Measurements from ENCODE around the gene TMEM132D. TPM values are rescaled to one million over a fixed set of nuclear protein-coding genes. Genes with fewer than 3 reads are reported as not detected.

The TMEM132D gene
- total RNA-seq, 2 donors from 2014 or later, result not detected

DNA sequence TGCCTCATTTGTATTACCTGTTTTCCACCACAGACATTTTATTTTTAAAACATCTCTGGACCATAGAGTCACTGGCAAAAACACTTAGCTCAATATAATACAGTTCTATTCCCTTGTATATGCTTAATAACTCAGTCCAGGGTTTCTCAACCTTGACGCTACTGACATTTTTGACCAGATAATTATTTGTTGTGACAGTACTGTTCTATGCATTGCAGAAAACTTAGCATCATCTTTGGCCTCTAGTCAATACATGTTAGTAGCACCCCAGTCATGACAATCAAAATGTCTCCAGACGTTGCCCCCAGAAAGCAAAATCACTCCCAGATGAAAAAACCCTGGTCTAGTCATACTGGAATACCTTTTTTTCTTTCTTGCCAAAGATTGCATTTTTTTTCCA, 174.7 kb downstream of the TMEM132D start:
- Histone ChIP-seq H3K9me3 (peaks cover 0 to 4% of the 10 kb centered on the region in 2 donors), H3K4me1 (no peaks in the 10 kb centered on the region), H3K27me3 (no peaks in the 10 kb centered on the region), H3K4me3 (no peak overlapping the region), H3K36me3 (no peaks in the 10 kb centered on the region), H3K27ac (no peak overlapping the region)
- TF ChIP-seq, protein P1, sequence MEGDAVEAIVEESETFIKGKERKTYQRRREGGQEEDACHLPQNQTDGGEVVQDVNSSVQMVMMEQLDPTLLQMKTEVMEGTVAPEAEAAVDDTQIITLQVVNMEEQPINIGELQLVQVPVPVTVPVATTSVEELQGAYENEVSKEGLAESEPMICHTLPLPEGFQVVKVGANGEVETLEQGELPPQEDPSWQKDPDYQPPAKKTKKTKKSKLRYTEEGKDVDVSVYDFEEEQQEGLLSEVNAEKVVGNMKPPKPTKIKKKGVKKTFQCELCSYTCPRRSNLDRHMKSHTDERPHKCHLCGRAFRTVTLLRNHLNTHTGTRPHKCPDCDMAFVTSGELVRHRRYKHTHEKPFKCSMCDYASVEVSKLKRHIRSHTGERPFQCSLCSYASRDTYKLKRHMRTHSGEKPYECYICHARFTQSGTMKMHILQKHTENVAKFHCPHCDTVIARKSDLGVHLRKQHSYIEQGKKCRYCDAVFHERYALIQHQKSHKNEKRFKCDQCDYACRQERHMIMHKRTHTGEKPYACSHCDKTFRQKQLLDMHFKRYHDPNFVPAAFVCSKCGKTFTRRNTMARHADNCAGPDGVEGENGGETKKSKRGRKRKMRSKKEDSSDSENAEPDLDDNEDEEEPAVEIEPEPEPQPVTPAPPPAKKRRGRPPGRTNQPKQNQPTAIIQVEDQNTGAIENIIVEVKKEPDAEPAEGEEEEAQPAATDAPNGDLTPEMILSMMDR (IDR thresholded peaks at IDR 0.05), result no peak
- DNase-seq (ENCODE audit: low spot score), result no peak

DNA sequence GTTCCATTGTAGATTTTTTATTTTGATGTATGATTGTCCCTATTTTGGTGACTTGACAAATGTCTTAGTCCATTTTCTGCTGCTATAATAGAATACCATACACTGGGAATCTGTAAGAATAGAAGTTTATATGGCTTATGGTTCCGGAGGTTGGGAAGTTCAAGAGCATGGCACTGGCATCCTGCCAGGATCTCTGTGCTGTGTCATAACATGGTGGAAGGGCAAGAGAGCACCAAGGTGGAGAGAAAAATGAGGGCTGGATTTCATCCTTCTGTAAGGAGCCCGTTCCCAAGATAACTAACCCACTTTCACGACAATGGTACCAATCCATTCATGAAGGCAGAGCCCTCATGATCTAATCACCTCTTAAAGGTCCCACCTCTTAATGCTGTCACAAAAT, 176.7 kb downstream of the TMEM132D start:
- Histone ChIP-seq H3K27me3 (no peaks in the 10 kb centered on the region), H3K27ac (no peak overlapping the region), H3K4me3 (no peak overlapping the region), H3K4me1 (no peaks in the 10 kb centered on the region), H3K9me3 (peaks cover 0 to 4% of the 10 kb centered on the region in 2 donors), H3K36me3 (no peaks in the 10 kb centered on the region)
- TF ChIP-seq, protein P1 (IDR thresholded peaks at IDR 0.05), result no peak
- no peak for DNase-seq (ENCODE audit: low spot score)

DNA sequence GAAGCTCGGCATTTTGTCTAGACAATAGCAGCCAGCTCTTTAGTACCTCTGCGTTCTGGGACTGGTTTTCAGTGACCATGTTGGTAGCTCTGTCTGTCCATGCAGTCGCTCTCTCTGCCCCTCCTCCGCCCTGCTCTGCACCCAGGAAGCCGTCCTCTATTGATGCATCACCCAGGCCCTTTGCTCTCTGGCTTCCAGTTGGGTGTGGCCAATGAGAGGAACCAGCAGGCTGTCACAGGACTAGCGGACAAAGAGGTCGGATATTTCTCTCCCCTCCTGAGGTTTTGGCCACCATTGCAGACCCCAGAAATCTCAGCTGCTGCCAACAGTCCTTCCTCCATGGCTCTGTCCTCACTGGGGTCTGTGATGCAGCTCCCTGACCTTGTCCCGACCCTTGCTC, 180.6 kb downstream of the TMEM132D start:
- Histone ChIP-seq H3K4me1 (no peaks in the 10 kb centered on the region), H3K36me3 (no peaks in the 10 kb centered on the region), H3K27ac (no peak overlapping the region), H3K27me3 (no peaks in the 10 kb centered on the region), H3K4me3 (no peak overlapping the region), H3K9me3 (peaks cover 0 to 4% of the 10 kb centered on the region in 2 donors)
- TF ChIP-seq, protein P1 (IDR thresholded peaks at IDR 0.05), result no peak
- DNase-seq (ENCODE audit: low spot score), result no peak

DNA sequence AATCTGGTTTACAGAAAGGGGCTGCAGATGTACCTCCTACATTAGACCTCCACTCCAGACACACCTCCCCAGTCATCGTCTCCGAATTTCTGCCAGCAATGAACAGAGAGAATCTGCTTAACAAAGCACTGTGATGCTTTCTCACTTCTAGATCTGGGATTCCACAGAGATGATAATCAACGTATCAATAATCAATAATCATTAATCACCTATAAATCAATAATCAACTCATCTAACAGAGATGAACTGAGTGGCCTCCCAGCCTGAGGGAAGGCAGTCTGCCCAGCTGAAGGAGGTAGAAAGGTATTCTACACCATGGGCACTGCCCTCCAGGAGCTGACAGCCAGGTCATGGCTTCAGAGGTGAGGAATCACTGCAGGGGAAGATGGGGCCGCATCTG, 183.2 kb downstream of the TMEM132D start:
- Histone ChIP-seq H3K4me1 (no peaks in the 10 kb centered on the region), H3K4me3 (no peak overlapping the region), H3K9me3 (peaks cover 0 to 4% of the 10 kb centered on the region in 2 donors), H3K36me3 (no peaks in the 10 kb centered on the region), H3K27ac (no peak overlapping the region), H3K27me3 (no peaks in the 10 kb centered on the region)
- TF ChIP-seq, protein P1 (IDR thresholded peaks at IDR 0.05), result no peak
- DNase-seq (ENCODE audit: low spot score), result no peak

DNA sequence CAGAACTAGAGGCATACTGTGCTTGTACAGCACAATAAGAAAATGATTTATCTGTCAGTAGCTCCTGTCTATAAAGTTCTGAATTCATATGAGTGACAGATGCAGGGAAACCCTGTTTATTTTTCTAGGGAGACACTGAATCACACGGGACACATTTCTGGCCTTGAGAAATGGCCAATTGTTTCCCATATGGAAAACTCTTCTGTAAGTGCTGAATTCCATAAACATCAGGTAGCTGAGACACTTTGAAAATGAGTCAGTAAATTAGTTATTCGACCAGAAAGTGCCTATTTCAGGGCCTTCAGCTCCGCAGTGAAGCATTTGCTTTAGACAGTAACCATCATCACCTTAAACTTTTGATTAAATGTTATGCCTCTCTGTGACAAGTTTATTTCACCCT, 184.4 kb downstream of the TMEM132D start:
- TF ChIP-seq, protein P1 (IDR thresholded peaks at IDR 0.05), result no peak
- Histone ChIP-seq H3K27me3 (no peaks in the 10 kb centered on the region), H3K4me3 (no peak overlapping the region), H3K27ac (no peak overlapping the region), H3K4me1 (no peaks in the 10 kb centered on the region), H3K9me3 (no peaks in the 10 kb centered on the region), H3K36me3 (no peaks in the 10 kb centered on the region)
- DNase-seq (ENCODE audit: low spot score), result no peak

DNA sequence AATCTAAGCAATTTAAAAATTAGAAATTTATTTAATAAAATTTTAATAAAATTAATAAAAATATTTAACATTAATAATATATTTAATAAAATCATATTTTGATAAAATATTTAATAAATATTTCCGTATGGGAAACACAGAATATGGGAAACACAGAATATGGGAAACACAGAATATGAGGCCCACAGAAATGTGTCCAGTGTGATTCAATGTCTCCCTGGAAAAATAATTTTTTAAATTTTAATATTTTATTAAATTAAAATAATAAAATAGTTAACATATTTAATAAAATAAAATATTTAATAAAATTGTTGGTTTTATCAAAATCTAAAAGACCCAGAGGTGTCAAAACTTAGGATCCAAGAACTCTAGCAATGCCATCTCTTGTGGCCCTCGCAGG, 186.4 kb downstream of the TMEM132D start:
- TF ChIP-seq, protein P1 (IDR thresholded peaks at IDR 0.05), result no peak
- H3K27ac ChIP-seq, result no peak overlapping the region
- no peaks in the 10 kb centered on the region for H3K4me1 ChIP-seq
- no peaks in the 10 kb centered on the region for H3K36me3 ChIP-seq
- no peaks in the 10 kb centered on the region for H3K9me3 ChIP-seq
- DNase-seq (ENCODE audit: low spot score), result no peak
- no peaks in the 10 kb centered on the region for H3K27me3 ChIP-seq
- no peak overlapping the region for H3K4me3 ChIP-seq
